ENCODE data around the gene DNAJB2.
"Not testable (repeated sequence)": the region's sequence is repeated elsewhere in the genome, so short reads cannot be mapped to it uniquely, and the experiment has no call there.

Gene DNAJB2

GRCh38 chr2:219286436-219287115 lies 7.4 kb downstream of the DNAJB2 start:
- DNase-seq: no peak

GRCh38 chr2:219287116-219287440 lies 7.9 kb downstream of the DNAJB2 start:
- DNase-seq: not testable (repeated sequence)

GRCh38 chr2:219287580-219288265 lies 8.6 kb downstream of the DNAJB2 start:
- DNase-seq: no peak

- no peak for DNase-seq
Measured at GRCh38 chr2:219289195-219289536, 10.0 kb downstream of the DNAJB2 start.

GRCh38 chr2:219289537-219290361 lies 10.6 kb downstream of the DNAJB2 start:
- DNase-seq: no peak

GRCh38 chr2:219290381-219291171 lies 11.4 kb downstream of the DNAJB2 start:
- DNase-seq: no peak

GRCh38 chr2:219291394-219291793 lies 12.2 kb downstream of the DNAJB2 start:
- no peak for DNase-seq

GRCh38 chr2:219291910-219292490 lies 12.8 kb downstream of the DNAJB2 start:
- no peak for DNase-seq

GRCh38 chr2:219292616-219293015 lies 13.4 kb downstream of the DNAJB2 start:
- DNase-seq: no peak

- DNase-seq: no peak
Measured at GRCh38 chr2:219293736-219294231, 14.6 kb downstream of the DNAJB2 start.

- DNase-seq: no peak
Measured at GRCh38 chr2:219294356-219295351, 15.5 kb downstream of the DNAJB2 start.

- DNase-seq: no peak
Measured at GRCh38 chr2:219296142-219296541, 17.0 kb downstream of the DNAJB2 start.

- no peak for DNase-seq
Measured at GRCh38 chr2:219296631-219297391, 17.6 kb downstream of the DNAJB2 start.

- no peak for DNase-seq
Measured at GRCh38 chr2:219297766-219298456, 18.7 kb downstream of the DNAJB2 start.

- no peak for DNase-seq
Measured at GRCh38 chr2:219298759-219299371, 19.7 kb downstream of the DNAJB2 start.

GRCh38 chr2:219299372-219299760 lies 20.2 kb downstream of the DNAJB2 start:
- no peak for DNase-seq

- DNase-seq: no peak
Measured at GRCh38 chr2:219300022-219300421, 20.9 kb downstream of the DNAJB2 start.

- DNase-seq: no peak
Measured at GRCh38 chr2:219302412-219302968, 23.3 kb downstream of the DNAJB2 start.

- no peak for DNase-seq
Measured at GRCh38 chr2:219304223-219304622, 25.1 kb downstream of the DNAJB2 start.
